K562 (cell line): ENCODE data around the gene TNC. TPM values are rescaled to one million over a fixed set of nuclear protein-coding genes. Genes with fewer than 3 reads are reported as not detected.

Experiments used
- ATAC-seq: fragments of 200-7000 bp; cut with Tn5 transposase; 3 replicates; pipeline ENCODE4 v1.9.1; 2020; ENCODE audit warnings: moderate library complexity
- BruUV-seq: library from RNA; stranded (reverse); fragments of 400-500 nt; replicated peaks from 2 replicates; lab custom pipeline; 2021; lab: Mats Ljungman, UMichigan
- CTCF ChIA-PET: fragments of 300-600 bp; formaldehyde crosslinking; extraction: SDS; loops from one replicate; lab custom pipeline; 2021; ENCODE audit warnings: low intra/inter-chr PET ratio; lab: Yijun Ruan, JAX
- POLR2A ChIA-PET: fragments of 300-600, 350-650 bp; sonication (Branson Sonifier 250); formaldehyde crosslinking; extraction: SDS; loops from one replicate; lab custom pipeline; 2021; ENCODE audit warnings: antibody characterized with exemption, inconsistent platforms; lab: Yijun Ruan, JAX
- DNase-seq, 4 experiments: peaks; one replicate each; pipeline versions ENCODE4 v3.0.0 to v3.0.0-alpha.2; 2011 to 2018; ENCODE audit warnings: low spot score in 3 of 4, mixed read lengths in 3 of 4; ENCODE audit errors: extremely low read depth in 1 of 4
- FAIRE-seq: peaks from 2 replicates; lab custom pipeline; 2011; peaks lifted over from hg19 to GRCh38; lab: Jason Lieb, UNC
- H2AFZ ChIP-seq: 2 replicates; pipeline ENCODE4 v1.6.0; 2011; ENCODE audit warnings: low read depth, low read length, control low read depth, inconsistent platforms
- H3K27ac ChIP-seq: fragments of 200-600 bp; 3 replicates; pipeline ENCODE4 v1.8.0; 2011; ENCODE audit warnings: low read depth, mild to moderate bottlenecking, control low read depth, inconsistent platforms, low read length, moderate library complexity, mixed read lengths; ENCODE audit errors: extremely low read depth
- H3K27me3 ChIP-seq, 2 experiments: fragments of 300-600 bp in 1 of 2; 2 replicates in 1 of 2; 3 replicates in 1 of 2; pipeline versions ENCODE4 v1.6.0 to v1.8.0; 2011; ENCODE audit warnings: inconsistent platforms in 2 of 2, low read length in 2 of 2, mild to moderate bottlenecking in 1 of 2, mixed read lengths in 1 of 2, moderate library complexity in 1 of 2; ENCODE audit not compliant: control insufficient read depth in 2 of 2, insufficient read depth in 2 of 2
- H3K36me3 ChIP-seq: fragments of 300-600 bp; 3 replicates; pipeline ENCODE4 v1.8.0; 2011; ENCODE audit warnings: mild to moderate bottlenecking, low read length, inconsistent platforms; ENCODE audit not compliant: control insufficient read depth, insufficient read depth
- H3K4me1 ChIP-seq, 2 experiments: fragments of 200-600 bp in 1 of 2; replicated peaks in 1 of 2; 2 replicates in 1 of 2; 3 replicates in 1 of 2; pipeline versions ENCODE4 v1.5.1 to v1.8.0; 2011; ENCODE audit warnings: inconsistent platforms in 2 of 2, low read length in 2 of 2, mild to moderate bottlenecking in 1 of 2, mixed read lengths in 1 of 2, moderate library complexity in 1 of 2; ENCODE audit not compliant: control insufficient read depth in 2 of 2, insufficient read depth in 2 of 2
- H3K4me2 ChIP-seq: 2 replicates; pipeline ENCODE4 v1.6.1; 2011; ENCODE audit warnings: low read length, control low read depth, inconsistent platforms, mixed read lengths; ENCODE audit not compliant: insufficient read depth
- H3K4me3 ChIP-seq: fragments of 200-600 bp; sonication (generic), shearing (Covaris generic); 2 replicates; pipeline ENCODE4 v1.5.1; 2016; ENCODE audit warnings: control low read depth, inconsistent platforms
- H3K79me2 ChIP-seq: fragments of 200-600 bp; 3 replicates; pipeline ENCODE4 v1.8.0; 2011; ENCODE audit warnings: low read length, inconsistent platforms; ENCODE audit not compliant: control insufficient read depth, insufficient read depth
- H3K9ac ChIP-seq, 2 experiments: 2 replicates each; pipeline versions ENCODE4 v1.6.0 to v1.6.1; 2011; ENCODE audit warnings: low read depth in 2 of 2, low read length in 2 of 2, control low read depth in 1 of 2, inconsistent platforms in 1 of 2, mild to moderate bottlenecking in 1 of 2, mixed read lengths in 1 of 2; ENCODE audit not compliant: insufficient read depth in 1 of 2
- H3K9me1 ChIP-seq: one replicate; pipeline ENCODE4 v1.6.0; 2011; ENCODE audit warnings: inconsistent platforms, mild to moderate bottlenecking, low read length, moderate library complexity; ENCODE audit not compliant: control insufficient read depth, insufficient read depth
- H3K9me3 ChIP-seq: replicated peaks from 2 replicates; pipeline ENCODE4 v1.5.1; 2011; ENCODE audit warnings: low read depth, low read length, inconsistent platforms; ENCODE audit not compliant: control insufficient read depth, insufficient read depth
- H4K20me1 ChIP-seq: replicated peaks from 2 replicates; pipeline ENCODE4 v1.6.1; 2011; ENCODE audit warnings: low read length, inconsistent platforms, mixed read lengths; ENCODE audit not compliant: control insufficient read depth, insufficient read depth
- BDP1 ChIP-seq: IDR thresholded peaks from 3 replicates; pipeline ENCODE4 v1.6.1; 2011; ENCODE audit not compliant: insufficient read length, insufficient read depth
- FOXM1 ChIP-seq, 2 experiments: fragments of 450-650 bp in 1 of 2; sonication (generic) in 1 of 2; formaldehyde crosslinking in 1 of 2; IDR thresholded peaks; 2 replicates each; pipeline versions ENCODE4 v1.6.1 to v1.9.0; 2017 to 2022; ENCODE audit warnings: low read depth in 2 of 2, mild to moderate bottlenecking in 2 of 2, missing genetic modification reagents in 1 of 2, moderate library complexity in 1 of 2
- HCFC1 ChIP-seq: IDR thresholded peaks from 2 replicates; pipeline ENCODE4 v1.6.1; 2012; ENCODE audit warnings: low read depth, low read length, improper control_type of control experiment
- HDGF ChIP-seq: fragments of 450-650 bp; IDR thresholded peaks from 2 replicates; pipeline ENCODE4 v1.6.1; 2016
- NFIC ChIP-seq: fragments of 450-650 bp; IDR thresholded peaks from 2 replicates; pipeline ENCODE4 v1.6.1; 2017; ENCODE audit warnings: mild to moderate bottlenecking, inconsistent platforms
- POLR3A ChIP-seq: IDR thresholded peaks from 2 replicates; pipeline ENCODE4 v1.6.1; 2011; ENCODE audit warnings: borderline replicate concordance, mild to moderate bottlenecking, moderate library complexity; ENCODE audit not compliant: insufficient read length, insufficient read depth; ENCODE audit errors: extremely low read depth
- SETDB1 ChIP-seq: IDR thresholded peaks from one replicate; pipeline ENCODE4 v1.6.1; 2012; ENCODE audit warnings: low read length, control low read depth, inconsistent platforms
- SMAD1 ChIP-seq: fragments of 150-350 bp; IDR thresholded peaks from 2 replicates; pipeline ENCODE4 v1.6.1; 2014; ENCODE audit warnings: low read length, low read depth; ENCODE audit not compliant: partially characterized antibody
- SMAD4 ChIP-seq: fragments of 250-450 bp; sonication (Bioruptor Pico); conservative IDR thresholded peaks from 2 replicates; pipeline ENCODE4 v1.8.0; 2021; ENCODE audit warnings: inconsistent platforms, mild to moderate bottlenecking, moderate library complexity
- SMARCA4 ChIP-seq: fragments of 450-650 bp; IDR thresholded peaks from 2 replicates; pipeline ENCODE4 v1.6.1; 2016
- TCF15 ChIP-seq: fragments of 250-450 bp; sonication (Bioruptor Pico); IDR thresholded peaks from 2 replicates; pipeline ENCODE4 v1.8.0; 2022; ENCODE audit warnings: moderate library complexity, mild to moderate bottlenecking, inconsistent platforms
- XRCC3 ChIP-seq: fragments of 450-650 bp; IDR thresholded peaks from 2 replicates; pipeline ENCODE4 v1.6.1; 2017; ENCODE audit warnings: mild to moderate bottlenecking, moderate library complexity
- ZBTB1 ChIP-seq: sonication (generic); formaldehyde crosslinking; IDR thresholded peaks from 2 replicates; pipeline ENCODE4 v1.8.1; 2023; ENCODE audit warnings: missing genetic modification reagents, low read depth, mild to moderate bottlenecking, borderline replicate concordance
- ZBTB8A ChIP-seq: fragments of 450-650 bp; IDR thresholded peaks from 2 replicates; pipeline ENCODE4 v1.6.1; 2018; ENCODE audit warnings: mild to moderate bottlenecking, moderate library complexity; ENCODE audit not compliant: partially characterized antibody
- ZNF76 ChIP-seq: fragments of 250-450 bp; sonication (Bioruptor Pico); IDR thresholded peaks from 2 replicates; pipeline ENCODE4 v1.4.0; 2020; ENCODE audit warnings: mild to moderate bottlenecking, moderate library complexity, borderline replicate concordance
- WGBS: fragments of 100-300 bp; shearing (Covaris generic); methylation state at CpG from one replicate; pipeline ENCODE4 v1.1.6; 2016; ENCODE audit warnings: low coverage, mixed read lengths; ENCODE audit not compliant: insufficient coverage; ENCODE audit errors: missing lambda C conversion rate; 5-methylcytosine and 5-hydroxymethylcytosine counted together
- in situ Hi-C: fragments of 300-500 bp; cut with MboI; formaldehyde crosslinking; loops from 4 replicates; pipeline ENCODE4 v1.15.0; 2018; ENCODE audit warnings: inconsistent platforms, mixed read lengths
- intact Hi-C: fragments of 100-400 bp; cut with micrococcal nuclease; formaldehyde crosslinking; loops from 2 replicates; pipeline ENCODE4 v1.14.2; 2022
- polyA plus RNA-seq, 8 experiments: library from polyadenylated mRNA; depleted of rRNA in 4 of 8; stranded (reverse) in 5 of 8; unstranded in 3 of 8; fragments of >200 nt; fragmentation: Nextera tagmentation in 2 of 8; fragmentation: Illumina TruSeq in 1 of 8; extraction: Ambion mirVana in 2 of 8; extraction: Trizol in 1 of 8; gene quantifications; 2 replicates each; pipeline versions ENCODE4 v1.2.1 to v1.2.3, GENCODE V29; 2011 to 2014; ENCODE audit warnings: inconsistent platforms in 1 of 8, missing spikeins in 1 of 8
- total RNA-seq, 7 experiments: library from RNA; depleted of rRNA in 6 of 7; stranded (reverse); fragments of >200 nt in 6 of 7; fragmentation: Illumina TruSeq in 2 of 7; extraction: Trizol in 2 of 7; gene quantifications; 2 replicates each; pipeline versions ENCODE4 v1.2.1 to v1.2.3, GENCODE V29; 2011 to 2021; ENCODE audit warnings: low replicate concordance in 1 of 7

Gene TNC
- total and polyA plus RNA-seq, 9 of the 15 experiments (the other 6 are each of a cell fraction or from before 2014, with no cell fraction given), result under 0.01 to 0.29 TPM; not detected in 7

- Histone ChIP-seq H3K9me1 (no peaks in the 10 kb centered on the region), H3K36me3 (no peaks in the 10 kb centered on the region), H3K4me3 (no peak overlapping the region), H3K4me2 (no peak overlapping the region), H3K9me3 (no peaks in the 10 kb centered on the region), H3K4me1 (no peaks in the 10 kb centered on the region), H4K20me1 (no peaks in the 10 kb centered on the region), H3K27me3 (no peaks in the 10 kb centered on the region), H3K27ac (no peak overlapping the region), H3K9ac (no peak overlapping the region), H3K79me2 (no peaks in the 10 kb centered on the region), H2AFZ (no peak overlapping the region)
- WGBS, result 0% methylated on average over 4 of the region's 7 CpGs
- no TSS peak for BruUV-seq
- TF ChIP-seq ZBTB8A, result no peak
- no peak for TF ChIP-seq HDGF
- TF ChIP-seq NFIC, result no peak
- TF ChIP-seq HCFC1, result no peak
- TF ChIP-seq SMAD1, result no peak
- no peak for TF ChIP-seq FOXM1 (IDR thresholded peaks at IDR 0.05; ENCODE audit: low read depth)
- no peak for TF ChIP-seq FOXM1 (CRISPR knock-in tag; IDR thresholded peaks at IDR 0.05; ENCODE audit: low read depth)
- TF ChIP-seq TCF15, result no peak
- no peak for TF ChIP-seq SMARCA4
- TF ChIP-seq BDP1, result no peak
- TF ChIP-seq ZBTB1 (CRISPR knock-in tag), result no peak
- no peak for TF ChIP-seq XRCC3
- no peak for TF ChIP-seq SETDB1
- no peak for TF ChIP-seq ZNF76
- no peak for TF ChIP-seq POLR3A
- no peak for TF ChIP-seq SMAD4
- ATAC-seq (no peak), DNase-seq (no peak), FAIRE-seq (no peak)
- POLR2A ChIA-PET, result no interaction called here
- intact Hi-C loops (no loop called here), in situ Hi-C loops (no loop called here)
- CTCF ChIA-PET, result no interaction called here
These were observed 126.1 kb downstream of the TNC start for GRCh38 chr9:114991861-114992260.
